IPS-18a (cell line): ENCODE data around the gene TBC1D14.

Experiments used
- H3K27ac ChIP-seq: one replicate; pipeline ENCODE4 v1.5.1; 2013; ENCODE audit warnings: low read length
- H3K27me3 ChIP-seq: one replicate; pipeline ENCODE4 v1.6.1; 2013; ENCODE audit warnings: mild to moderate bottlenecking, low read length; ENCODE audit not compliant: control insufficient read depth, insufficient read depth
- H3K36me3 ChIP-seq: one replicate; pipeline ENCODE4 v1.6.1; 2013; ENCODE audit warnings: low read depth, low read length; ENCODE audit not compliant: control insufficient read depth
- H3K4me1 ChIP-seq: one replicate; pipeline ENCODE4 v1.6.1; 2013; ENCODE audit warnings: low read depth, low read length; ENCODE audit not compliant: control insufficient read depth
- H3K4me3 ChIP-seq: one replicate; pipeline ENCODE4 v1.5.1; 2013; ENCODE audit warnings: low read length
- H3K9ac ChIP-seq: one replicate; pipeline ENCODE4 v1.6.1; 2013; ENCODE audit warnings: mild to moderate bottlenecking, low read length, moderate library complexity
- H3K9me3 ChIP-seq: one replicate; pipeline ENCODE4 v1.6.1; 2013; ENCODE audit warnings: low read depth, low read length; ENCODE audit not compliant: control insufficient read depth

The TBC1D14 gene

GRCh38 chr4:7049295-7049694 is 139.7 kb downstream of the TBC1D14 start:
- Histone ChIP-seq H3K4me1 (peaks cover 4% of the 10 kb centered on the region), H3K9ac (no peak overlapping the region), H3K27ac (no peak overlapping the region), H3K9me3 (no peaks in the 10 kb centered on the region), H3K4me3 (no peak overlapping the region), H3K36me3 (no peaks in the 10 kb centered on the region), H3K27me3 (peaks cover 8% of the 10 kb centered on the region)

- Histone ChIP-seq H3K27me3 (peaks cover 4% of the 10 kb centered on the region), H3K9me3 (no peaks in the 10 kb centered on the region), H3K36me3 (no peaks in the 10 kb centered on the region), H3K27ac (no peak overlapping the region), H3K4me1 (no peaks in the 10 kb centered on the region), H3K9ac (no peak overlapping the region), H3K4me3 (no peak overlapping the region)
Observed at GRCh38 chr4:7049739-7050138, 140.1 kb downstream of the TBC1D14 start.

- no peak overlapping the region for H3K4me3 ChIP-seq
- no peak overlapping the region for H3K27ac ChIP-seq
- H3K27me3 ChIP-seq = no peaks in the 10 kb centered on the region
- H3K9me3 ChIP-seq = no peaks in the 10 kb centered on the region
- H3K36me3 ChIP-seq = no peaks in the 10 kb centered on the region
- H3K4me1 ChIP-seq = no peaks in the 10 kb centered on the region
- H3K9ac ChIP-seq = no peak overlapping the region
Observed at GRCh38 chr4:7050481-7051143, 141.0 kb downstream of the TBC1D14 start.

GRCh38 chr4:7051144-7051495 is 141.5 kb downstream of the TBC1D14 start:
- Histone ChIP-seq H3K9ac (no peak overlapping the region), H3K4me1 (no peaks in the 10 kb centered on the region)

GRCh38 chr4:7051905-7052304 is 142.3 kb downstream of the TBC1D14 start:
- Histone ChIP-seq H3K9ac (no peak overlapping the region), H3K4me3 (no peak overlapping the region), H3K27ac (no peak overlapping the region), H3K27me3 (no peaks in the 10 kb centered on the region), H3K36me3 (peaks cover 5% of the 10 kb centered on the region), H3K4me1 (no peaks in the 10 kb centered on the region), H3K9me3 (no peaks in the 10 kb centered on the region)

More at GRCh38 chr4:7051144-7051495, 141.5 kb downstream of the TBC1D14 start:
- H3K4me3 ChIP-seq = no peak overlapping the region
- H3K9me3 ChIP-seq = no peaks in the 10 kb centered on the region
- peaks cover under 1% of the 10 kb centered on the region for H3K36me3 ChIP-seq
- no peak overlapping the region for H3K27ac ChIP-seq
- no peaks in the 10 kb centered on the region for H3K27me3 ChIP-seq

GRCh38 chr4:7052313-7052712 is 142.7 kb downstream of the TBC1D14 start:
- no peaks in the 10 kb centered on the region for H3K4me1 ChIP-seq
- H3K9me3 ChIP-seq = no peaks in the 10 kb centered on the region
- H3K36me3 ChIP-seq = peaks cover 5% of the 10 kb centered on the region
- no peak overlapping the region for H3K9ac ChIP-seq
- H3K4me3 ChIP-seq = no peak overlapping the region
- no peaks in the 10 kb centered on the region for H3K27me3 ChIP-seq
- no peak overlapping the region for H3K27ac ChIP-seq

- no peak overlapping the region for H3K27ac ChIP-seq
Observed at GRCh38 chr4:7052923-7053715, 143.5 kb downstream of the TBC1D14 start.

GRCh38 chr4:7054106-7054880 is 144.7 kb downstream of the TBC1D14 start:
- H3K9me3 ChIP-seq = no peaks in the 10 kb centered on the region
- H3K36me3 ChIP-seq = peaks cover 11% of the 10 kb centered on the region
- H3K27me3 ChIP-seq = no peaks in the 10 kb centered on the region
- no peak overlapping the region for H3K4me3 ChIP-seq
- H3K4me1 ChIP-seq = no peaks in the 10 kb centered on the region
- no peak overlapping the region for H3K9ac ChIP-seq
- no peak overlapping the region for H3K27ac ChIP-seq

More at GRCh38 chr4:7052923-7053715, 143.5 kb downstream of the TBC1D14 start:
- Histone ChIP-seq H3K4me3 (no peak overlapping the region), H3K9me3 (no peaks in the 10 kb centered on the region), H3K4me1 (no peaks in the 10 kb centered on the region), H3K27me3 (no peaks in the 10 kb centered on the region), H3K36me3 (peaks cover 5% of the 10 kb centered on the region), H3K9ac (no peak overlapping the region)

- H3K9me3 ChIP-seq = no peaks in the 10 kb centered on the region
- no peak overlapping the region for H3K27ac ChIP-seq
- H3K27me3 ChIP-seq = no peaks in the 10 kb centered on the region
- peaks cover 18% of the 10 kb centered on the region for H3K36me3 ChIP-seq
- H3K9ac ChIP-seq = no peak overlapping the region
- H3K4me1 ChIP-seq = no peaks in the 10 kb centered on the region
- H3K4me3 ChIP-seq = no peak overlapping the region
Observed at GRCh38 chr4:7055111-7055989, 145.7 kb downstream of the TBC1D14 start.

- no peaks in the 10 kb centered on the region for H3K4me1 ChIP-seq
- H3K27me3 ChIP-seq = no peaks in the 10 kb centered on the region
- H3K4me3 ChIP-seq = no peak overlapping the region
- no peaks in the 10 kb centered on the region for H3K9me3 ChIP-seq
- no peak overlapping the region for H3K27ac ChIP-seq
- H3K36me3 ChIP-seq = peaks cover 24% of the 10 kb centered on the region
- H3K9ac ChIP-seq = no peak overlapping the region
Observed at GRCh38 chr4:7055990-7056325, 146.3 kb downstream of the TBC1D14 start.

GRCh38 chr4:7058792-7059191 is 149.2 kb downstream of the TBC1D14 start:
- Histone ChIP-seq H3K4me3 (no peak overlapping the region), H3K36me3 (peaks cover 48% of the 10 kb centered on the region), H3K9me3 (no peaks in the 10 kb centered on the region), H3K27ac (no peak overlapping the region), H3K9ac (no peak overlapping the region), H3K4me1 (no peaks in the 10 kb centered on the region), H3K27me3 (no peaks in the 10 kb centered on the region)
